H9 (cell line): ENCODE data around the gene GLDC. TPM values are rescaled to one million over a fixed set of nuclear protein-coding genes. Genes with fewer than 3 reads are reported as not detected.

ENCODE experiments used
- DNase-seq: peaks from one replicate; pipeline ENCODE4 v3.0.0-alpha.2; 2017
- H2AFZ ChIP-seq: one replicate; pipeline ENCODE4 v1.6.1; 2013; ENCODE audit warnings: mild to moderate bottlenecking, low read length, control low read depth, moderate library complexity
- H2AK5ac ChIP-seq: 2 replicates; pipeline ENCODE4 v1.6.1; 2013; ENCODE audit warnings: low read length, control low read depth, mixed read lengths; ENCODE audit not compliant: insufficient read length
- H2BK120ac ChIP-seq: one replicate; pipeline ENCODE4 v1.6.1; 2013; ENCODE audit warnings: low read depth, mild to moderate bottlenecking, low read length, control low read depth, inconsistent platforms; ENCODE audit not compliant: poor library complexity, severe bottlenecking
- H2BK12ac ChIP-seq: 2 replicates; pipeline ENCODE4 v1.6.1; 2013; ENCODE audit warnings: low read length, control low read depth, mixed read lengths, low read depth; ENCODE audit not compliant: insufficient read length
- H2BK15ac ChIP-seq: 2 replicates; pipeline ENCODE4 v1.6.1; 2013; ENCODE audit warnings: low read depth, low read length, control low read depth
- H2BK20ac ChIP-seq: one replicate; pipeline ENCODE4 v1.6.1; 2013; ENCODE audit warnings: low read depth, mild to moderate bottlenecking, low read length, control low read depth, inconsistent platforms; ENCODE audit not compliant: poor library complexity, severe bottlenecking
- H2BK5ac ChIP-seq: 2 replicates; pipeline ENCODE4 v1.6.1; 2013; ENCODE audit warnings: low read length, control low read depth, mixed read lengths; ENCODE audit not compliant: insufficient read length
- H3K14ac ChIP-seq: 2 replicates; pipeline ENCODE4 v1.6.1; 2013; ENCODE audit warnings: low read length, control low read depth; ENCODE audit not compliant: insufficient read depth
- H3K18ac ChIP-seq: 2 replicates; pipeline ENCODE4 v1.6.1; 2013; ENCODE audit warnings: low read depth, mild to moderate bottlenecking, mixed read lengths, low read length, control low read depth; ENCODE audit not compliant: insufficient read length
- H3K23ac ChIP-seq: 2 replicates; pipeline ENCODE4 v1.6.1; 2013; ENCODE audit warnings: low read length, control low read depth, mixed read lengths, low read depth; ENCODE audit not compliant: insufficient read length
- H3K23me2 ChIP-seq: 2 replicates; pipeline ENCODE4 v1.6.1; 2013; ENCODE audit warnings: low read depth, mild to moderate bottlenecking, mixed read lengths, low read length, control low read depth; ENCODE audit not compliant: insufficient read length, poor library complexity, severe bottlenecking
- H3K27ac ChIP-seq: 2 replicates; pipeline ENCODE4 v1.5.1; 2013; ENCODE audit warnings: low read length, control low read depth, mixed read lengths, low read depth; ENCODE audit not compliant: insufficient read length
- H3K27me3 ChIP-seq: 2 replicates; pipeline ENCODE4 v1.6.1; 2013; ENCODE audit warnings: low read length, control low read depth, inconsistent platforms; ENCODE audit not compliant: insufficient read depth
- H3K4ac ChIP-seq: 2 replicates; pipeline ENCODE4 v1.6.1; 2013; ENCODE audit warnings: low read depth, mild to moderate bottlenecking, control low read depth, inconsistent platforms, low read length, moderate library complexity
- H3K4me1 ChIP-seq: 2 replicates; pipeline ENCODE4 v1.6.1; 2013; ENCODE audit warnings: low read length, control low read depth, inconsistent platforms; ENCODE audit not compliant: insufficient read depth
- H3K4me2 ChIP-seq: 2 replicates; pipeline ENCODE4 v1.6.1; 2013; ENCODE audit warnings: low read length, control low read depth, mixed read lengths; ENCODE audit not compliant: insufficient read length, insufficient read depth
- H3K56ac ChIP-seq: 2 replicates; pipeline ENCODE4 v1.6.1; 2013; ENCODE audit warnings: low read depth, mild to moderate bottlenecking, mixed read lengths, low read length, control low read depth; ENCODE audit not compliant: insufficient read length
- H3K79me1 ChIP-seq: 2 replicates; pipeline ENCODE4 v1.6.1; 2013; ENCODE audit warnings: low read depth, mild to moderate bottlenecking, moderate library complexity, low read length, control low read depth, inconsistent platforms; ENCODE audit not compliant: insufficient read depth, poor library complexity, severe bottlenecking
- H3K79me2 ChIP-seq: 2 replicates; pipeline ENCODE4 v1.6.1; 2013; ENCODE audit warnings: low read length, control low read depth, inconsistent platforms; ENCODE audit not compliant: insufficient read depth
- H3K9ac ChIP-seq: 2 replicates; pipeline ENCODE4 v1.6.1; 2013; ENCODE audit warnings: low read length, control low read depth, mixed read lengths; ENCODE audit not compliant: insufficient read length; ENCODE audit errors: extremely low read depth
- H3K9me3 ChIP-seq: one replicate; pipeline ENCODE4 v1.6.1; 2013; ENCODE audit warnings: low read depth, low read length, inconsistent platforms; ENCODE audit not compliant: control insufficient read depth
- H3T11ph ChIP-seq: one replicate; pipeline ENCODE4 v1.6.1; 2013; ENCODE audit warnings: mild to moderate bottlenecking, low read length, control low read depth, inconsistent platforms
- H4K20me1 ChIP-seq: one replicate; pipeline ENCODE4 v1.6.1; 2013; ENCODE audit not compliant: control insufficient read depth, insufficient read length, insufficient read depth
- H4K5ac ChIP-seq: 2 replicates; pipeline ENCODE4 v1.6.1; 2013; ENCODE audit warnings: low read depth, mild to moderate bottlenecking, mixed read lengths, low read length, control low read depth; ENCODE audit not compliant: insufficient read length
- H4K8ac ChIP-seq: replicated peaks from 2 replicates; pipeline ENCODE4 v1.6.1; 2013; ENCODE audit warnings: low read length, control low read depth, mixed read lengths, low read depth; ENCODE audit not compliant: insufficient read length
- H4K91ac ChIP-seq: 2 replicates; pipeline ENCODE4 v1.6.1; 2013; ENCODE audit warnings: low read depth, mild to moderate bottlenecking, moderate library complexity, mixed read lengths, low read length, control low read depth; ENCODE audit not compliant: insufficient read length
- H3K27ac Mint-ChIP-seq, 3 experiments: 2 replicates in 2 of 3; 3 replicates in 1 of 3; pipeline ENCODE4 v1.8.0; 2020 to 2021; ENCODE audit warnings: mixed read lengths in 3 of 3, mild to moderate bottlenecking in 1 of 3, moderate library complexity in 1 of 3
- H3K27me3 Mint-ChIP-seq: 2 replicates; pipeline ENCODE4 v1.8.0; 2021; ENCODE audit warnings: low read depth, mild to moderate bottlenecking, moderate library complexity, mixed read lengths
- H3K36me3 Mint-ChIP-seq, 3 experiments: 2 replicates in 2 of 3; 3 replicates in 1 of 3; pipeline ENCODE4 v1.8.0; 2020 to 2021; ENCODE audit warnings: low read depth in 3 of 3, mixed read lengths in 3 of 3; ENCODE audit not compliant: insufficient read depth in 1 of 3
- H3K4me1 Mint-ChIP-seq, 2 experiments: 2 replicates each; pipeline ENCODE4 v1.8.0; 2020; ENCODE audit warnings: mixed read lengths in 2 of 2
- H3K4me3 Mint-ChIP-seq, 2 experiments: 2 replicates in 1 of 2; 3 replicates in 1 of 2; pipeline ENCODE4 v1.8.0; 2020 to 2021; ENCODE audit warnings: mild to moderate bottlenecking in 2 of 2, mixed read lengths in 2 of 2, moderate library complexity in 1 of 2
- H3K9me3 Mint-ChIP-seq, 2 experiments: 2 replicates in 1 of 2; 3 replicates in 1 of 2; pipeline ENCODE4 v1.8.0; 2020; ENCODE audit warnings: mild to moderate bottlenecking in 2 of 2, mixed read lengths in 2 of 2, moderate library complexity in 1 of 2
- WGBS: extraction: QIAGEN DNeasy Blood & Tissue Kit; methylation state at CpG from one replicate; pipeline ENCODE4 v1.1.7; 2013; ENCODE audit warnings: missing lambda C conversion rate, low lambda C conversion rate, mixed read lengths; ENCODE audit not compliant: insufficient read length; ENCODE audit errors: extremely low coverage; 5-methylcytosine and 5-hydroxymethylcytosine counted together
- total RNA-seq: library from RNA; stranded (reverse); gene quantifications from 2 replicates; pipeline ENCODE4 v1.2.1, GENCODE V29; 2021
- TF ChIP-seq, protein P1 (sequence below): fragments of 200-600 bp; sonication (generic); conservative IDR thresholded peaks from 3 replicates; pipeline ENCODE4 v1.8.0; 2021; ENCODE audit warnings: antibody characterized with exemption, mild to moderate bottlenecking

Gene GLDC
- total RNA-seq, 1 experiment from 2014 or later = 74.4 TPM

DNA sequence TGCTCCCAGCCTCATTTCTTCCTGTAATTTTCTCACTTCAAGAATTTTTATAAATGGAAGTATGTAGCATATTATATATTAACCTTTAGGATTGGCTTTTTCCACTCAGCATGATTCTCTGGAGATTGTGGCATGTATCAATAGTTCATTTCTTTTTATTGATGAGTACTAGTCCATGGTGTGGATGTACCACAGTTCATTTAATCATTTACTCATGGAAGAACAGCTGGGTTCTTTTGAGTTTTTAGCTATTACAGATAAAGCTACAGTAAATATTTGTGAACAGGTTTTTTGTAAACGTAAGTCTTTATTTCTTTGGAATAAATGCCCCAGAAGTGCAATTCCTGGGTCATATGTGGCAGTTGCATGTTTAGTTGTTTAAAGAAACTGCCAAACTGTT, 156.4 kb downstream of the GLDC start:
- H2BK5ac ChIP-seq = no peak overlapping the region
- no peak overlapping the region for H3K23ac ChIP-seq
- Mint-ChIP-seq H3K4me1 (peaks cover 0 to 5% of the 10 kb centered on the region in 2 experiments; a peak in 1 of 4 replicates), H3K9me3 (no peaks in the 10 kb centered on the region), H3K27ac (no peak overlapping the region), H3K36me3 (peaks cover 5 to 32% (median 31%) of the 10 kb centered on the region in 3 experiments; a peak in 6 of 7 replicates), H3K27me3 (no peaks in the 10 kb centered on the region), H3K4me3 (no peak overlapping the region)
- H4K91ac ChIP-seq = no peak overlapping the region
- H3K4me2 ChIP-seq = no peak overlapping the region
- H3T11ph ChIP-seq = no peak overlapping the region
- no peaks in the 10 kb centered on the region for H4K20me1 ChIP-seq
- H3K56ac ChIP-seq = no peak overlapping the region
- H2BK12ac ChIP-seq = no peak overlapping the region
- no peak overlapping the region for H2BK20ac ChIP-seq
- TF ChIP-seq, protein P1, sequence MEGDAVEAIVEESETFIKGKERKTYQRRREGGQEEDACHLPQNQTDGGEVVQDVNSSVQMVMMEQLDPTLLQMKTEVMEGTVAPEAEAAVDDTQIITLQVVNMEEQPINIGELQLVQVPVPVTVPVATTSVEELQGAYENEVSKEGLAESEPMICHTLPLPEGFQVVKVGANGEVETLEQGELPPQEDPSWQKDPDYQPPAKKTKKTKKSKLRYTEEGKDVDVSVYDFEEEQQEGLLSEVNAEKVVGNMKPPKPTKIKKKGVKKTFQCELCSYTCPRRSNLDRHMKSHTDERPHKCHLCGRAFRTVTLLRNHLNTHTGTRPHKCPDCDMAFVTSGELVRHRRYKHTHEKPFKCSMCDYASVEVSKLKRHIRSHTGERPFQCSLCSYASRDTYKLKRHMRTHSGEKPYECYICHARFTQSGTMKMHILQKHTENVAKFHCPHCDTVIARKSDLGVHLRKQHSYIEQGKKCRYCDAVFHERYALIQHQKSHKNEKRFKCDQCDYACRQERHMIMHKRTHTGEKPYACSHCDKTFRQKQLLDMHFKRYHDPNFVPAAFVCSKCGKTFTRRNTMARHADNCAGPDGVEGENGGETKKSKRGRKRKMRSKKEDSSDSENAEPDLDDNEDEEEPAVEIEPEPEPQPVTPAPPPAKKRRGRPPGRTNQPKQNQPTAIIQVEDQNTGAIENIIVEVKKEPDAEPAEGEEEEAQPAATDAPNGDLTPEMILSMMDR = no peak
- H3K14ac ChIP-seq = no peak overlapping the region
- no peak overlapping the region for H4K8ac ChIP-seq
- H2AFZ ChIP-seq = no peak overlapping the region
- no peaks in the 10 kb centered on the region for H3K79me2 ChIP-seq
- no peak overlapping the region for H2BK120ac ChIP-seq
- H3K9me3 ChIP-seq = no peaks in the 10 kb centered on the region
- H3K4ac ChIP-seq = no peak overlapping the region
- no peaks in the 10 kb centered on the region for H3K27me3 ChIP-seq
- H3K4me1 ChIP-seq = no peaks in the 10 kb centered on the region
- H4K5ac ChIP-seq = no peak overlapping the region
- DNase-seq = no peak
- WGBS = no CpG with 5 or more reads among the region's 1 CpG
- H3K79me1 ChIP-seq = no peaks in the 10 kb centered on the region
- no peak overlapping the region for H2AK5ac ChIP-seq
- H3K27ac ChIP-seq = no peak overlapping the region
- no peak overlapping the region for H3K18ac ChIP-seq
- H3K9ac ChIP-seq = no peak overlapping the region
- H2BK15ac ChIP-seq = no peak overlapping the region
- H3K23me2 ChIP-seq = no peaks in the 10 kb centered on the region
